ENCODE data around the gene DUSP22.

Gene DUSP22

DNA sequence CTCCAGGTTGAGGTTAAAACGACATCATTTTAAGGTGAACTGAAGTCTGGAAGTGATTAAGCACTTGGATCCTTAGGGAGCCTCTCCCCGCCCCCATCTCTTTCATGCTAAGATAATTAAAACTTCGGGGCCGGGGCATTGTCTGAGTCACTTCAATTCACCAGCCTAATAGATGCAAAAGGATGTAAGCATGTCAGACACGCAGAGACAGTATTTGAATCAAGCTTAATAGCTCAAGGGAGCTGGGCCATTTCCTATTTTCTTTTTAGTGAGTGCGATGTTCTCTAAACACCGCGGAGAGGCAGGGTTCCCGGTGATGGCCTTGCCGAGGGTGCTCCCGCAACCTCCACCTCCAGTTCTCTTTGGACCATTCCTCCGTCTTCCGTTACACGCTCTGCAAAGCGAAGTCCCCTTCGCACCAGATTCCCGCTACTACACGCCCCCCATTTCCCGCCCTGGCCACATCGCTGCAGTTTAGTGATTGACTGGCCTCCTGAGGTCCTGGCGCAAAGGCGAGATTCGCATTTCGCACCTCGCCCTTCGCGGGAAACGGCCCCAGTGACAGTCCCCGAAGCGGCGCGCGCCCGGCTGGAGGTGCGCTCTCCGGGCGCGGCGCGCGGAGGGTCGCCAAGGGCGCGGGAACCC lies 98.7 kb downstream of the DUSP22 start:
- peak; percentile 71 for DNase-seq (ENCODE audit: low read depth)
- TF ChIP-seq CTCF (IDR thresholded peaks at IDR 0.05; ENCODE audit: insufficient read depth, low read depth, low read length, missing control alignments): no peak
- peak overlapping the region; percentile 65 for H3K4me3 ChIP-seq (ENCODE audit: low read depth, low read length)

- DNase-seq (ENCODE audit: low read depth): peak; percentile 91
- peak within 1 kb of the TSS; percentile 91 for H3K4me3 ChIP-seq (ENCODE audit: low read depth, low read length)
- TF ChIP-seq CTCF (IDR thresholded peaks at IDR 0.05; ENCODE audit: insufficient read depth, low read depth, low read length, missing control alignments): no peak
Observed at GRCh38 chr6:391559-392440, 99.5 kb downstream of the DUSP22 start, which contains the start of gene IRF4. Gene IRF4 (plus strand): TSS chr6:391752. CDS start chr6:393153, 1,401 bp downstream.

DNA sequence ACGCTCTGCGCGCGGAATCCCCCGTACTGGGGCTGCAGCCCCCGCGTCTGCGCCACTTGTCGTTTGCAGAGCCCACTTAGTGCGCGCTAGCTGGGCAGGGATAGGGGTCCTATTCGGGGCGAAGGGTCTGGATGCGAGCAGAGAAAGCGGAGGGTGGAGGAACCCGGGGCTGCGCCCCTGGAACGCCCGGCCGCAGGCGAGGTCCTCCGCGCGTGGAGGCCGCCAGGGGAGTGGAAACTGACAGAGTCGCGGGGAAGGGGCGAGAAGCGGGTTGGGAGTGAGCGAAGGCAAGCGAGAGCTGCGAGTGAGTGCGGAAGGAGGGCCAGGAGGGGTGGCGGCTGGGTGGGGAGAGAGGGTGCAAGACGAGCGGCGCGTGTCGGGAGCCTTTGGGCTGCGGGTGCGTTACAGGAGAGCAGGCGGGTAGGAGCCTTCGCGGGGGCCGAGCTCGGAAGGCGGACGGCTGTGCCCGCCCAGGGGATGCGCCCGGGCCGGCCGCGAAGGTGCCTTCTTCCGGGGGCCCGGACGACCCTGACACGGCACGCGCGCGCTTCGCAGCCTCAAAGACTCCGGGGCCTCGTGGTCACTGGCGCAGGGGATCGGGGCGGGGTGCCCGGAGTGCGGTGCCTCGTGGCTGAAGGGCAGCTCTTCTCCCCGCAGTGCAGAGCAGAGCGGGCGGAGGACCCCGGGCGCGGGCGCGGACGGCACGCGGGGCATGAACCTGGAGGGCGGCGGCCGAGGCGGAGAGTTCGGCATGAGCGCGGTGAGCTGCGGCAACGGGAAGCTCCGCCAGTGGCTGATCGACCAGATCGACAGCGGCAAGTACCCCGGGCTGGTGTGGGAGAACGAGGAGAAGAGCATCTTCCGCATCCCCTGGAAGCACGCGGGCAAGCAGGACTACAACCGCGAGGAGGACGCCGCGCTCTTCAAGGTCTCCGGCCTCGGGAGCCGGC lies 100.4 kb downstream of the DUSP22 start:
- peak overlapping the region; percentile 91 for H3K4me3 ChIP-seq (ENCODE audit: low read depth, low read length)
- no peak for DNase-seq (ENCODE audit: low read depth)
- TF ChIP-seq CTCF (IDR thresholded peaks at IDR 0.05; ENCODE audit: insufficient read depth, low read depth, low read length, missing control alignments): no peak

- DNase-seq (ENCODE audit: low read depth): peak; percentile 58
- TF ChIP-seq CTCF (IDR thresholded peaks at IDR 0.05; ENCODE audit: insufficient read depth, low read depth, low read length, missing control alignments): no peak
- H3K4me3 ChIP-seq (ENCODE audit: low read depth, low read length): peak overlapping the region; percentile 91
Observed at GRCh38 chr6:393391-394221, 101.3 kb downstream of the DUSP22 start.

GRCh38 chr6:394641-395289 lies 102.5 kb downstream of the DUSP22 start:
- DNase-seq (ENCODE audit: low read depth): no peak
- peak overlapping the region; percentile 91 for H3K4me3 ChIP-seq (ENCODE audit: low read depth, low read length)
- no peak for TF ChIP-seq CTCF (IDR thresholded peaks at IDR 0.05; ENCODE audit: insufficient read depth, low read depth, low read length, missing control alignments)
